Measurements from ENCODE around the gene FYN.

DNA sequence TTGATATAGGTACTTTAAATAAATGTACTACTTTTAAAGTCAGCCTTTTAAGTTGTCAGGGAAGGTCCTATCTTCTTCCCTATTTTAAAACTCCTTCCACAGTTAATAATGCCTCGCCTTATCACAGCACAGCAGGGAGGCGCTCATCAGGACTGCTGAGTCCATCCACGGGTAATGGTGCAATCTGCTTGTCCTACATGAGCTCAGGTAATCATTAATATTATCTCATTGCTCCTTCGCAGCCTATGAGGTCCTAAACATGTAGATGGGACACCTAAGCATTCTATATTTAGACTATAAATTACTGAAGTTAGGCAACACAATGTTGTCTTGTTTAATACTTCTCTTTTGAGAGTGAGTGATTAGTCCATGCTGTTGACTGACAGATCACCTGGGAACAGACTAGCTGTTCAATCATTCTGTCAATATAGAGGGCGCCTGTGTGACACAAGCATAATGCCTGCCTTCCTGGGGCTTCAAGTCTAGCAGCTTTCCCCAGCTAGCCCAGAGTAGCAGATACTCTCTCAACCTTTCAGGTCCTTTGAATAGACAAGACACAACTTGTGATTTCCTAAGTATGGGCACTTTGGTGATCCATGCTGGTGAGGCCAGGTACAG lies 91.0 kb downstream of the FYN start:
- TF ChIP-seq, protein P1, sequence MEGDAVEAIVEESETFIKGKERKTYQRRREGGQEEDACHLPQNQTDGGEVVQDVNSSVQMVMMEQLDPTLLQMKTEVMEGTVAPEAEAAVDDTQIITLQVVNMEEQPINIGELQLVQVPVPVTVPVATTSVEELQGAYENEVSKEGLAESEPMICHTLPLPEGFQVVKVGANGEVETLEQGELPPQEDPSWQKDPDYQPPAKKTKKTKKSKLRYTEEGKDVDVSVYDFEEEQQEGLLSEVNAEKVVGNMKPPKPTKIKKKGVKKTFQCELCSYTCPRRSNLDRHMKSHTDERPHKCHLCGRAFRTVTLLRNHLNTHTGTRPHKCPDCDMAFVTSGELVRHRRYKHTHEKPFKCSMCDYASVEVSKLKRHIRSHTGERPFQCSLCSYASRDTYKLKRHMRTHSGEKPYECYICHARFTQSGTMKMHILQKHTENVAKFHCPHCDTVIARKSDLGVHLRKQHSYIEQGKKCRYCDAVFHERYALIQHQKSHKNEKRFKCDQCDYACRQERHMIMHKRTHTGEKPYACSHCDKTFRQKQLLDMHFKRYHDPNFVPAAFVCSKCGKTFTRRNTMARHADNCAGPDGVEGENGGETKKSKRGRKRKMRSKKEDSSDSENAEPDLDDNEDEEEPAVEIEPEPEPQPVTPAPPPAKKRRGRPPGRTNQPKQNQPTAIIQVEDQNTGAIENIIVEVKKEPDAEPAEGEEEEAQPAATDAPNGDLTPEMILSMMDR (IDR thresholded peaks at IDR 0.05), result no peak
- TF ChIP-seq POLR2AphosphoS5 (IDR thresholded peaks at IDR 0.05), result no peak
- TF ChIP-seq POLR2A (IDR thresholded peaks at IDR 0.05), result no peak
